Stomach smooth muscle (tissue), 2 donors: ENCODE measurements around the gene F8.
A peak's percentile ranks its signal among the peaks of the same experiment; 100 is the strongest.

Experiments used
- H3K27ac ChIP-seq: one replicate; pipeline ENCODE4 v1.7.0; 2013; ENCODE audit warnings: mild to moderate bottlenecking, low read length, inconsistent platforms
- H3K27me3 ChIP-seq, 2 donors: one replicate each; pipeline ENCODE4 v1.7.0; 2013; ENCODE audit warnings: low read length in 2 of 2; ENCODE audit not compliant: insufficient read depth in 2 of 2, control insufficient read depth in 1 of 2
- H3K36me3 ChIP-seq, 2 donors: one replicate each; pipeline ENCODE4 v1.7.0; 2013; ENCODE audit warnings: low read length in 2 of 2; ENCODE audit not compliant: control insufficient read depth in 2 of 2, insufficient read depth in 2 of 2
- H3K4me1 ChIP-seq: one replicate; pipeline ENCODE4 v1.7.0; 2013; ENCODE audit warnings: low read length; ENCODE audit not compliant: control insufficient read depth, insufficient read depth
- H3K4me3 ChIP-seq, 2 donors: one replicate each; pipeline ENCODE4 v1.7.0; 2013; ENCODE audit warnings: low read length in 2 of 2
- H3K9ac ChIP-seq, 2 donors: one replicate each; pipeline ENCODE4 v1.7.0; 2013; ENCODE audit warnings: low read length in 2 of 2, mild to moderate bottlenecking in 1 of 2
- H3K9me3 ChIP-seq, 2 donors: one replicate each; pipeline ENCODE4 v1.7.0; 2013; ENCODE audit warnings: low read length in 2 of 2; ENCODE audit not compliant: control insufficient read depth in 2 of 2
- donor health status: healthy.
- donor health status: Pancreatic carcinoma.

The F8 gene

GRCh38 chrX:155056471-155056870 lies 33.9 kb upstream of the F8 start:
- no peaks in the 10 kb centered on the region for H3K9me3 ChIP-seq
- peaks cover 0 to 4% of the 10 kb centered on the region in 2 donors for H3K36me3 ChIP-seq
- peaks cover 5% of the 10 kb centered on the region for H3K4me1 ChIP-seq
- H3K4me3 ChIP-seq: no peak overlapping the region
- no peaks in the 10 kb centered on the region for H3K27me3 ChIP-seq
- peak overlapping the region; percentile 58 for H3K27ac ChIP-seq
- no peak overlapping the region for H3K9ac ChIP-seq

GRCh38 chrX:155055494-155055893 lies 33.0 kb upstream of the F8 start:
- peaks cover 0 to 4% of the 10 kb centered on the region in 2 donors for H3K36me3 ChIP-seq
- H3K9me3 ChIP-seq: no peaks in the 10 kb centered on the region
- peaks cover 5% of the 10 kb centered on the region for H3K4me1 ChIP-seq
- H3K9ac ChIP-seq: no peak overlapping the region
- no peak overlapping the region for H3K4me3 ChIP-seq
- H3K27me3 ChIP-seq: no peaks in the 10 kb centered on the region
- no peak overlapping the region for H3K27ac ChIP-seq

- Histone ChIP-seq H3K27ac (no peak overlapping the region), H3K9me3 (no peaks in the 10 kb centered on the region), H3K36me3 (peaks cover 3 to 4% of the 10 kb centered on the region in 2 donors), H3K4me3 (no peak overlapping the region), H3K4me1 (peaks cover 5% of the 10 kb centered on the region), H3K9ac (no peak overlapping the region), H3K27me3 (no peaks in the 10 kb centered on the region)
Measured at GRCh38 chrX:155054255-155054654, 31.7 kb upstream of the F8 start.

DNA sequence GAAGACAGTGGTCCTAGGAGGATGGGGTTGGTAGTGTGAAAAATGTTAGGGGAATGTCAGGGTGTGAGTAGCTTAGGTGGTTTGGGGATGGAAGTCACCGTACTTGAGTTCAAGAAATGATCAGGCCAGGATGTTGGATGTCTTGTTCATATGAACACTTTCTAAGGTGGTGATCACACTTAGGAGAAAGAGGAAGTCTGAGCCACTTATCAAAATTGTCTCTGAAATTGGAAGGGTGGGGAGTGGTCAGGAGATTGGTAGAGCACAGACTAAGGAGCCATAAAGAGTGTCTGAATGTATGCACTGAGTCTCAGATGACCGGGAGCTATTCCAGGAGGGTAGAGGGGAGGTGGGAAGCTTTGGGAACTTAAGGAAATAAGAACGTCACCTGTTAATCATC lies 31.1 kb upstream of the F8 start:
- Histone ChIP-seq H3K27me3 (no peaks in the 10 kb centered on the region), H3K4me3 (no peak overlapping the region), H3K9ac (no peak overlapping the region), H3K9me3 (no peaks in the 10 kb centered on the region), H3K36me3 (peaks cover 3 to 4% of the 10 kb centered on the region in 2 donors), H3K4me1 (peaks cover 5% of the 10 kb centered on the region), H3K27ac (no peak overlapping the region)

GRCh38 chrX:155052738-155053498 lies 30.4 kb upstream of the F8 start:
- Histone ChIP-seq H3K4me1 (peaks cover 5% of the 10 kb centered on the region), H3K36me3 (peaks cover 3 to 4% of the 10 kb centered on the region in 2 donors), H3K27me3 (no peaks in the 10 kb centered on the region), H3K9ac (no peak overlapping the region), H3K4me3 (no peak overlapping the region), H3K9me3 (no peaks in the 10 kb centered on the region), H3K27ac (no peak overlapping the region)

GRCh38 chrX:155048977-155049619 lies 26.6 kb upstream of the F8 start:
- Histone ChIP-seq H3K9me3 (no peaks in the 10 kb centered on the region), H3K36me3 (peaks cover 2 to 12% of the 10 kb centered on the region in 2 donors), H3K4me3 (no peak overlapping the region), H3K27ac (no peak overlapping the region), H3K9ac (no peak overlapping the region), H3K4me1 (no peaks in the 10 kb centered on the region), H3K27me3 (no peaks in the 10 kb centered on the region)

DNA sequence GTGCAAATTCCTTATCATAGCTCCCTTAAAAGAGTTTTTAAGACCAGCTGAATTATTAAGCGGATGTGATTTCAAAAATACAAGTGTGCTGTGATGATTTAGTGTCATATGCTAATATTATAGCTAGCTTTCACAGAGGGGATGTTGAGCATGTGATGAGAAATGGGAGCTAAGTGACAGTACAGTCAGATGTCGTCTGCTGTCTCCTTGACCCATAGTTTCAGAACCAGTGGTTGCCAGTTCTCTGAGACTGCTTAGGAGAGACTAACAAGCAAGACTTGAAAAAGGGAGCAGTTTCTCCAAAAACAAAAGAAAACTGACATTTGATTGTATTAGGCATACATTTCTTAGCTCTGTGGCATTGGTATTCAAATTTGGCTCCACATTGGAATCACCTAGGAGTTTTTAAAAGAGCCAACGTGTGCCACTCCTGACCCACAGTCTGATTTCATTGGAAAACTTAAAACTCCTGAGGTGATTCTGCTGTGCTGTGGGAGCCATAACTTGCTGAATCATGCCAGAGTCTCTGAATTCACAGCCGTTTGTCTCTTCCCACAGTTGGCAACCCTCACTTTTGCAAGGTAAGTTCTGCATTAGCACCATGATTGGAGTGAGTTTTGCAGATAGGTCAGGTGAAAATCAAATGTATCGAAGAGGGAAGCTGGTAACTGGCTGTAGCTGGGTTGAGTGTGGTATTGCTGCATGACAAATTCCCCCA lies 24.4 kb upstream of the F8 start:
- no peak overlapping the region for H3K27ac ChIP-seq
- H3K27me3 ChIP-seq: no peaks in the 10 kb centered on the region
- H3K9ac ChIP-seq: no peak overlapping the region

DNA sequence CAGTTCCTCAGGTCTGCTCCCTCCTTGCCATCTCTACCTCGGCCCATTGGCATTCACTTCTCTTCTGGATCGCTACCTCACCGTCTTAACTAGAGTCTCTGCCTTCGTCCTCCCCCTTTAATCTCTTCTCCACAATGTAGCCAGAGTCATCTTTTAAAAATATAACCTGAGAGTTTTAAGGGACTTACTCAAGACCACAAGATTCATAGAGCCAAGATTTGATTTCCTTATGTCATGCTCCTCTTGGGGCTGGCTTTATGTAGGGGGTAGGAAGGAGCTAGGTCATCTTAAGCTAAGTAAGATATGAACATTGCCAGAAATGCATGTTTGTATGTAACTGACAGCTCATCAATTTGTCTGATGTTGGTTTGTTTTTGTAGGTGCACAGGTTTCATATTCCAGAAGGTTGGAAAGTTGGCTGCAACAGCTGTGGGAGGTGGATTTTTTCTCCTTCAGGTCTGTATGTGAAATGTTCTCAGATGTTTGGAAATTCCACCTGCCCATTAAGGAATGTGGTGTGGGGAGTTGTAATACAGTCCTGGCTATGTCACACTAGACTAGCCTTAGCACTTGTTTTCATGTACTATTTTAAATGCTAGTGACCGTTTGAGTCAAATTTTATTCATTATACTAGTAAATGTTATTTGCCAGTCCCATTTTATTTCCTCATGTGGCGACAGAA lies 23.7 kb upstream of the F8 start:
- H3K4me3 ChIP-seq: no peak overlapping the region
- H3K9me3 ChIP-seq: no peaks in the 10 kb centered on the region
- peaks cover 0 to 12% of the 10 kb centered on the region in 2 donors for H3K36me3 ChIP-seq
- H3K9ac ChIP-seq: no peak overlapping the region
- no peaks in the 10 kb centered on the region for H3K27me3 ChIP-seq
- H3K27ac ChIP-seq: no peak overlapping the region
- H3K4me1 ChIP-seq: no peaks in the 10 kb centered on the region

More for the DNA sequence above, 24.4 kb upstream of the F8 start:
- Histone ChIP-seq H3K4me1 (no peaks in the 10 kb centered on the region), H3K36me3 (peaks cover 0 to 12% of the 10 kb centered on the region in 2 donors), H3K9me3 (no peaks in the 10 kb centered on the region), H3K4me3 (no peak overlapping the region)

- no peak overlapping the region for H3K9ac ChIP-seq
- H3K4me1 ChIP-seq: no peaks in the 10 kb centered on the region
- H3K4me3 ChIP-seq: no peak overlapping the region
- no peak overlapping the region for H3K27ac ChIP-seq
- peaks cover 0 to 13% of the 10 kb centered on the region in 2 donors for H3K36me3 ChIP-seq
- no peaks in the 10 kb centered on the region for H3K27me3 ChIP-seq
- no peaks in the 10 kb centered on the region for H3K9me3 ChIP-seq
Measured at GRCh38 chrX:155035688-155036087, 13.2 kb upstream of the F8 start.

- H3K36me3 ChIP-seq: peaks cover 0 to 13% of the 10 kb centered on the region in 2 donors
- H3K9ac ChIP-seq: no peak overlapping the region
Measured at GRCh38 chrX:155031657-155032056, 9.1 kb upstream of the F8 start.

More at GRCh38 chrX:155031657-155032056, 9.1 kb upstream of the F8 start:
- H3K27me3 ChIP-seq: no peaks in the 10 kb centered on the region
- H3K9me3 ChIP-seq: no peaks in the 10 kb centered on the region
- no peak overlapping the region for H3K4me3 ChIP-seq
- H3K4me1 ChIP-seq: peaks cover 10% of the 10 kb centered on the region
- no peak overlapping the region for H3K27ac ChIP-seq
